Activated gamma-delta T cell (primary cell): Measurements from ENCODE around the gene SLC7A6.
"Not testable (repeated sequence)": the region's sequence is repeated elsewhere in the genome, so short reads cannot be mapped to it uniquely, and the experiment has no call there.

ENCODE experiments used
- DNase-seq: peaks from one replicate; lab custom pipeline; 2025; lab: John Stamatoyannopoulos, UW

The SLC7A6 gene

GRCh38 chr16:68283801-68284598, 19.7 kb downstream of the SLC7A6 start:
- no peak for DNase-seq

- no peak for DNase-seq
Observed at GRCh38 chr16:68284847-68285246, 20.5 kb downstream of the SLC7A6 start.

- DNase-seq: no peak
Observed at GRCh38 chr16:68285683-68286082, 21.4 kb downstream of the SLC7A6 start.

GRCh38 chr16:68286153-68287074, 22.1 kb downstream of the SLC7A6 start:
- no peak for DNase-seq

- DNase-seq: no peak
Observed at GRCh38 chr16:68287276-68288251, 23.2 kb downstream of the SLC7A6 start.

- no peak for DNase-seq
Observed at GRCh38 chr16:68288252-68288650, 23.9 kb downstream of the SLC7A6 start.

- not testable (repeated sequence) for DNase-seq
Observed at GRCh38 chr16:68288796-68289195, 24.5 kb downstream of the SLC7A6 start.

- no peak for DNase-seq
Observed at GRCh38 chr16:68289202-68289601, 24.9 kb downstream of the SLC7A6 start.

- DNase-seq: no peak
Observed at GRCh38 chr16:68289621-68290329, 25.4 kb downstream of the SLC7A6 start.

- no peak for DNase-seq
Observed at GRCh38 chr16:68290450-68290849, 26.1 kb downstream of the SLC7A6 start.

- DNase-seq: no peak
Observed at GRCh38 chr16:68291227-68291626, 26.9 kb downstream of the SLC7A6 start.

GRCh38 chr16:68292425-68292824, 28.1 kb downstream of the SLC7A6 start:
- no peak for DNase-seq

GRCh38 chr16:68296291-68296690, 32.0 kb downstream of the SLC7A6 start:
- DNase-seq: no peak

- no peak for DNase-seq
Observed at GRCh38 chr16:68296693-68297092, 32.4 kb downstream of the SLC7A6 start.

- DNase-seq: no peak
Observed at GRCh38 chr16:68297908-68298307, 33.6 kb downstream of the SLC7A6 start.

- DNase-seq: no peak
Observed at GRCh38 chr16:68298312-68298711, 34.0 kb downstream of the SLC7A6 start.

- no peak for DNase-seq
Observed at GRCh38 chr16:68298907-68299561, 34.7 kb downstream of the SLC7A6 start.

GRCh38 chr16:68299571-68300453, 35.5 kb downstream of the SLC7A6 start:
- no peak for DNase-seq

- no peak for DNase-seq
Observed at GRCh38 chr16:68300734-68301459, 36.6 kb downstream of the SLC7A6 start.
